Heart right ventricle (tissue), 16 donors: ENCODE results near the gene SLAIN2. TPM values are rescaled to one million over a fixed set of nuclear protein-coding genes. Genes with fewer than 3 reads are reported as not detected.

Experiments used
- ATAC-seq, 8 donors: fragments of 200-7000 bp; cut with Tn5 transposase; one replicate each; pipeline ENCODE4 v1.9.1; 2020; ENCODE audit warnings: mild to moderate bottlenecking in 8 of 8, moderate library complexity in 8 of 8, moderate number of reproducible peaks in 1 of 8
- DNase-seq, 2 donors: peaks; one replicate each; pipeline ENCODE4 v3.0.0-alpha.2; 2020
- H3K27ac ChIP-seq, 10 donors: fragments of 200-600 bp; sonication (generic) in 2 of 10; one replicate each; pipeline versions ENCODE4 v1.5.0 to v1.8.0; 2020 to 2022; ENCODE audit warnings: mild to moderate bottlenecking in 3 of 10
- H3K27me3 ChIP-seq, 7 donors: fragments of 200-600 bp; one replicate each; pipeline ENCODE4 v1.8.0; 2021 to 2022; ENCODE audit warnings: mild to moderate bottlenecking in 2 of 7
- H3K36me3 ChIP-seq, 9 donors: fragments of 200-600 bp; sonication (generic) in 1 of 9; one replicate each; pipeline versions ENCODE4 v1.5.0 to v1.8.0; 2020 to 2022; ENCODE audit warnings: mild to moderate bottlenecking in 2 of 9
- H3K4me1 ChIP-seq, 9 donors: fragments of 200-600 bp; sonication (generic) in 1 of 9; one replicate each; pipeline versions ENCODE4 v1.5.0 to v1.8.0; 2020 to 2022; ENCODE audit warnings: mild to moderate bottlenecking in 4 of 9
- H3K4me3 ChIP-seq, 10 donors: fragments of 200-600 bp; sonication (generic) in 2 of 10; one replicate each; pipeline versions ENCODE4 v1.5.0 to v1.8.0; 2020 to 2022; ENCODE audit warnings: mild to moderate bottlenecking in 7 of 10, moderate library complexity in 2 of 10
- H3K9me3 ChIP-seq, 11 donors: fragments of 200-600 bp in 10 of 11; sonication (generic) in 2 of 11; one replicate each; pipeline versions ENCODE4 v1.5.0 to v1.8.0; 2013 to 2022; ENCODE audit warnings: mild to moderate bottlenecking in 2 of 11, control low read depth in 1 of 11, moderate library complexity in 1 of 11
- WGBS, 2 donors: extraction: QIAGEN DNeasy Blood & Tissue Kit; methylation state at CpG; one replicate each; pipeline ENCODE4 v1.1.7; 2013; ENCODE audit warnings: inconsistent platforms in 1 of 2; 5-methylcytosine and 5-hydroxymethylcytosine counted together
- intact Hi-C, 10 donors: fragments of 100-400 bp; cut with DNase I; formaldehyde crosslinking; loops; one replicate each; pipeline versions ENCODE4 v1.11.1 to v1.14.2; 2022
- polyA plus RNA-seq, 2 donors: library from polyadenylated mRNA; stranded (reverse); fragments of 200-250 nt; gene quantifications; one replicate each; pipeline ENCODE4 v1.2.3, GENCODE V29; 2013
- total RNA-seq, 10 donors: library from RNA; stranded (reverse); fragmentation: NEBNext Ultra II Directional in 3 of 10; extraction: Animal tissue kit (Norgen Biotek cat#: 25700) in 3 of 10; gene quantifications; one replicate each; pipeline versions ENCODE4 v1.2.1 to v1.2.4, GENCODE V29; 2021 to 2023
- TF ChIP-seq, protein P1 (sequence below), 9 donors: fragments of 200-600 bp; sonication (generic) in 2 of 9; IDR thresholded peaks; one replicate each; pipeline versions ENCODE4 v1.5.0 to v1.8.0; 2021 to 2022; ENCODE audit warnings: antibody characterized with exemption in 9 of 9, mild to moderate bottlenecking in 5 of 9, moderate library complexity in 1 of 9
- donor health status: Arrhythmogenic right ventricular cardiomyopathy.
- donor health status: ischemic (EF 13 %, LVEDD 7.1; RV severe dilation, severe dysfunction).
- donor health status: healthy with polysubstance abuse.
- donor health status: DM: no; HTN: yes; CAD: no.
- donor health status: DM: no; HTN: no; CAD: no.
- donor health status: ischemic (EF 25% LVEDD 6.9; RV normal size, moderate dysfunction).
- donor health status: ischemic (EF 25% LVEDD 5.7; RV mildly dilated, moderate dysfunction).
- donor health status: healthy.
- donor health status: DM: yes; HTN: yes; CAD: no.
- donor health status: Ischemic cardiomyopathy.
- donor health status: ischemic (EF 35%, LVEDD 5.7; RV mildly dilated, moderate dysfunction).
- donor health status: nonischemic (EF 11% LVEDD 7.7; RV severe dilation, severe dysfunction).
- donor health status: DM: yes; HTN: yes; CAD: no.
- donor health status: PGD.
- donor health status: ischemic (EF 29% LVEDD 5.4; RV normal size, mild dysfunction).
- donor health status: nonischemic (EF 23%, LVEDD 6.1; RV moderate dilation, normal function).

The SLAIN2 gene
- total and polyA plus RNA-seq, 12 donors: 16.4 to 185 (median 131) TPM

DNA sequence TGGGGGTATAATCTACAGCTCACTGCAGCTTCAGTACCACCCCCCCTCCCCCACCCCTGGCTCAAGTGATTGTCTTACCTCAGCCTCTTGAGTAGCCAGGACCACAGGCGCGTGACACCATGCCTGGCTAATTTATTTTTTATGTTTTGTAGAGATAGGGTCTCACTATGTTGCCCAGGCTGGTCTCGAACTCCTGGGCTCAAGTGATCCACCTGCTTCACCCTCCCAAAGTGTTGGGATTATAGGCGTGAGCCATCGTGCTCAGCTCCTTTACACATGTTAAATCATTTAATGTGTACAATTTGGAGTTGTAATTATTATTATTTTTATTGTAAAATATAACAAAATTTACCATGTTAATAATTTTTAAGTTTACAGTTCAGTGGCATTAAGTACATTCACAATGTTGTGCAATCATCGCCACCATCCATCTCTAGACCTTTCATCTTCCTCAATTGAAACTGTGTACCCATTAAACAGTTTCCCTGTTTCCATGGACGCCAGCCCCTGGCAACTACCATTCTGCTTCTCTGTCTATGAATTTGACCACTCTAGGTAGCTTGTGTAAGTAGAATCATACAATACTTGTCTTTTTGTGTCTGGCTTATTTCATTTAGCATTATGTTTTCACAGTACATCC, 6.1 kb downstream of the SLAIN2 start:
- Histone ChIP-seq H3K9me3 (no peaks in the 10 kb centered on the region), H3K27ac (no peak overlapping the region), H3K4me1 (peaks cover 0 to 92% (median 67%) of the 10 kb centered on the region in 9 donors), H3K4me3 (no peak overlapping the region), H3K27me3 (no peaks in the 10 kb centered on the region), H3K36me3 (no peaks in the 10 kb centered on the region)
- DNase-seq (no peak), ATAC-seq (no peak)
- TF ChIP-seq, protein P1, sequence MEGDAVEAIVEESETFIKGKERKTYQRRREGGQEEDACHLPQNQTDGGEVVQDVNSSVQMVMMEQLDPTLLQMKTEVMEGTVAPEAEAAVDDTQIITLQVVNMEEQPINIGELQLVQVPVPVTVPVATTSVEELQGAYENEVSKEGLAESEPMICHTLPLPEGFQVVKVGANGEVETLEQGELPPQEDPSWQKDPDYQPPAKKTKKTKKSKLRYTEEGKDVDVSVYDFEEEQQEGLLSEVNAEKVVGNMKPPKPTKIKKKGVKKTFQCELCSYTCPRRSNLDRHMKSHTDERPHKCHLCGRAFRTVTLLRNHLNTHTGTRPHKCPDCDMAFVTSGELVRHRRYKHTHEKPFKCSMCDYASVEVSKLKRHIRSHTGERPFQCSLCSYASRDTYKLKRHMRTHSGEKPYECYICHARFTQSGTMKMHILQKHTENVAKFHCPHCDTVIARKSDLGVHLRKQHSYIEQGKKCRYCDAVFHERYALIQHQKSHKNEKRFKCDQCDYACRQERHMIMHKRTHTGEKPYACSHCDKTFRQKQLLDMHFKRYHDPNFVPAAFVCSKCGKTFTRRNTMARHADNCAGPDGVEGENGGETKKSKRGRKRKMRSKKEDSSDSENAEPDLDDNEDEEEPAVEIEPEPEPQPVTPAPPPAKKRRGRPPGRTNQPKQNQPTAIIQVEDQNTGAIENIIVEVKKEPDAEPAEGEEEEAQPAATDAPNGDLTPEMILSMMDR (IDR thresholded peaks at IDR 0.05): no peak
- 95% methylated on average over 7 of the region's 7 CpGs for WGBS, 2 donors
- intact Hi-C loops: no loop called here

DNA sequence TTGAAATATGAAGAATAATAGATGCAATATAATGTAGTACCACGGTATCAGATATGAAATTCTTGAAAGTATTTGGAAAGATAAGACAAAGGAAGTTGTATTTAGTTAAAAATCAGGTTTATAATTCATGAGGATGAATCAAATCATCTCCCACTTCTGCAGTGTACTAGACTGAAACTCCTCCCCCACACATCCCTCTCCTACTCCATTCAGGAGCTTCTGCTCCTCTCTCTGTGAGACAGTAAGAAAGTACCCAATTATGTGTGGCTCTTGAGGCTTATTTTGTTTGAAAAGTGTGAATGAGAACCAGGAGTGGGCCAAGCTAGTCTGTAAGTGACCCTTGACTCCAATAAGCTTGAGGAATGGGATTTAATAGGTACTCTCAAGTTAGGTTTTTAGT, 9.5 kb downstream of the SLAIN2 start:
- TF ChIP-seq, protein P1 (IDR thresholded peaks at IDR 0.05): no peak
- Histone ChIP-seq H3K27me3 (no peaks in the 10 kb centered on the region), H3K4me1 (peaks cover 0 to 70% (median 43%) of the 10 kb centered on the region in 9 donors), H3K4me3 (no peak overlapping the region), H3K27ac (no peak overlapping the region), H3K9me3 (no peaks in the 10 kb centered on the region), H3K36me3 (no peaks in the 10 kb centered on the region)
- ATAC-seq (no peak), DNase-seq (no peak)
- 99 to 100% methylated on average over 1 of the region's 1 CpG for WGBS, 2 donors
- intact Hi-C loops: no loop called here

DNA sequence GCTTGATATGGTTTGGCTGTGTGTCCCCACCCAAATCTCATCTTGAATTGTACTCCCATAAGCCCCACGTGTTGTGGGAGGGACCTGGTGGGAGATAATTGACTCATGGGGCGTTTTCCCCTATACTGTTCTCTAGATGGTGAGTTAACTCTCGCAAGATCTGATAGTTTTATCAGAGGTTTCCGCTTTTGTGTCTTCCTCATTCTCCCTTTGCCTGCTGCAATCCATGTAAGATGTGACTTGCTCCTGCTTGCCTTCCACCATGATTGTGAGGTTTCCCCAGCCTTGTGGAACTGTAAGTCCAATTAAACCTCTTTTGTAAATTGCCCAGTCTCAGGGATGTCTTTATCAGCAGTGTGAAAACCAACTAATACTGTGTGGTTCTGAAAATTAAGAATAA, 11.5 kb downstream of the SLAIN2 start:
- intact Hi-C loops: no loop called here
- TF ChIP-seq, protein P1 (IDR thresholded peaks at IDR 0.05): no peak
- Histone ChIP-seq H3K4me3 (no peak overlapping the region), H3K27me3 (no peaks in the 10 kb centered on the region), H3K9me3 (no peaks in the 10 kb centered on the region), H3K27ac (no peak overlapping the region), H3K36me3 (no peaks in the 10 kb centered on the region), H3K4me1 (peaks cover 0 to 64% (median 31%) of the 10 kb centered on the region in 9 donors)
- DNase-seq (no peak), ATAC-seq (no peak)
- WGBS, 2 donors: 93 to 95% methylated on average over 4 of the region's 4 CpGs

DNA sequence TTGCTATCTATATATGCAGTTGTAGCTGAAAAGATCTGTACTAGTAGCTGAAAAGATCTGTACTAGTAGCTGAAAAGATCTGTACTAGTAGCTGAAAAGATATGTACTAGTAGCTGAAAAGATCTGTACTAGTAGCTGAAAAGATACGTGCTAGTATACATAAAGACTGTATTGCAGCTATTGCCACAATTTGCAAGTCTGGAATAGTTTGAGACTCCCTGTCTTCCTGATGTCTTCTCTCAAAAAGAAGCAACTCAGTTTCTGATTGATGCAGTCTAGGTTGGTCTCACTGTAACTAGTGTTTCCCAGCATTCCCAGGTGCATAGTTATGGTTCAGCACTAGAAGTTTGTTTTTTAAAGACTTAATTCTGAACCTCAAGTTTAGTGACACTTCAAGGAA, 15.0 kb downstream of the SLAIN2 start:
- H3K4me1 ChIP-seq: peaks cover 0 to 48% (median 26%) of the 10 kb centered on the region in 9 donors
- TF ChIP-seq, protein P1 (IDR thresholded peaks at IDR 0.05): no peak

More for the DNA sequence above, 15.0 kb downstream of the SLAIN2 start:
- Histone ChIP-seq H3K27ac (no peak overlapping the region), H3K9me3 (no peaks in the 10 kb centered on the region), H3K27me3 (no peaks in the 10 kb centered on the region), H3K36me3 (peaks cover 0 to 8% (median 0%) of the 10 kb centered on the region in 9 donors), H3K4me3 (no peak overlapping the region)
- intact Hi-C loops: no loop called here
- 66 to 90% methylated on average over 1 of the region's 1 CpG for WGBS, 2 donors
- DNase-seq (no peak), ATAC-seq (no peak)
